Smooth muscle cell (in vitro differentiated cells): Measurements from ENCODE around the gene RAB17. TPM values are rescaled to one million over a fixed set of nuclear protein-coding genes. Genes with fewer than 3 reads are reported as not detected.

Source experiments
- DNase-seq: peaks from one replicate; lab custom pipeline; 2025; ENCODE audit not compliant: unreplicated experiment; lab: John Stamatoyannopoulos, UW
- H2AFZ ChIP-seq: fragments of 200-600 bp; sonication (generic); 2 replicates; pipeline ENCODE4 v1.6.0; 2016; ENCODE audit warnings: antibody characterized with exemption, low read depth, mild to moderate bottlenecking
- H3F3A ChIP-seq: fragments of 200-600 bp; sonication (generic); 2 replicates; pipeline ENCODE4 v1.6.0; 2017; ENCODE audit warnings: antibody characterized with exemption, low read depth
- H3K27ac ChIP-seq: fragments of 200-600 bp; sonication (generic); 2 replicates; pipeline ENCODE4 v1.5.1; 2016; ENCODE audit warnings: low read depth, mild to moderate bottlenecking
- H3K27me3 ChIP-seq: fragments of 200-600 bp; sonication (generic); 2 replicates; pipeline ENCODE4 v1.6.1; 2016; ENCODE audit warnings: low read depth, mild to moderate bottlenecking
- H3K36me3 ChIP-seq: fragments of 200-600 bp; sonication (generic); 2 replicates; pipeline ENCODE4 v1.5.1; 2016; ENCODE audit warnings: low read depth
- H3K4me1 ChIP-seq: fragments of 200-600 bp; sonication (generic); 2 replicates; pipeline ENCODE4 v1.5.1; 2016; ENCODE audit warnings: low read depth
- H3K4me2 ChIP-seq: fragments of 200-600 bp; sonication (generic); 2 replicates; pipeline ENCODE4 v1.6.0; 2016; ENCODE audit warnings: mild to moderate bottlenecking
- H3K4me3 ChIP-seq: fragments of 200-600 bp; sonication (generic); 2 replicates; pipeline ENCODE4 v1.5.1; 2016; ENCODE audit warnings: mild to moderate bottlenecking
- H3K79me2 ChIP-seq: fragments of 200-600 bp; sonication (generic); 2 replicates; pipeline ENCODE4 v1.6.0; 2016; ENCODE audit warnings: low read depth, mild to moderate bottlenecking
- H3K9ac ChIP-seq: fragments of 200-600 bp; sonication (generic); 2 replicates; pipeline ENCODE4 v1.6.0; 2016; ENCODE audit warnings: low read depth
- H3K9me3 ChIP-seq: fragments of 200-600 bp; sonication (generic); replicated peaks from 2 replicates; pipeline ENCODE4 v1.5.1; 2016; ENCODE audit warnings: low read depth
- H4K20me1 ChIP-seq: fragments of 200-600 bp; sonication (generic); 2 replicates; pipeline ENCODE4 v1.6.0; 2016; ENCODE audit warnings: low read depth
- CTCF ChIP-seq: fragments of 200-600 bp; sonication (generic); IDR thresholded peaks from 2 replicates; pipeline ENCODE4 v1.5.1; 2017; ENCODE audit warnings: borderline replicate concordance, mild to moderate bottlenecking, antibody characterized with exemption; ENCODE audit not compliant: insufficient read depth, poor library complexity, severe bottlenecking
- WGBS: methylation state at CpG from one replicate; pipeline ENCODE4 v1.1.7; 2016; ENCODE audit warnings: low lambda C conversion rate; 5-methylcytosine and 5-hydroxymethylcytosine counted together
- polyA plus RNA-seq: library from polyadenylated mRNA; unstranded; fragments of >200 nt; fragmentation: Nextera tagmentation; extraction: Ambion mirVana; gene quantifications from 2 replicates; pipeline ENCODE4 v1.2.1, GENCODE V29; 2016
- total RNA-seq: library from RNA; depleted of rRNA; stranded (reverse); fragments of >200 nt; gene quantifications from 2 replicates; pipeline ENCODE4 v1.2.3, GENCODE V29; 2014

RAB17 gene
- total and polyA plus RNA-seq, 2 experiments from 2014 or later, result 0.69 to 1.4 TPM

- Histone ChIP-seq H3F3A (peaks cover 4% of the 10 kb centered on the region), H3K9me3 (peaks cover 7% of the 10 kb centered on the region), H3K27ac (no peak overlapping the region), H3K79me2 (peaks cover 21% of the 10 kb centered on the region), H3K4me3 (no peak overlapping the region), H3K4me2 (no peak overlapping the region), H3K4me1 (peaks cover 6% of the 10 kb centered on the region), H2AFZ (no peak overlapping the region), H3K36me3 (peaks cover 3% of the 10 kb centered on the region), H4K20me1 (peaks cover 36% of the 10 kb centered on the region), H3K9ac (no peak overlapping the region), H3K27me3 (no peaks in the 10 kb centered on the region)
- no peak for TF ChIP-seq CTCF
- 56% methylated on average over 8 of the region's 8 CpGs for WGBS
- DNase-seq, result no peak
These were observed 39.2 kb upstream of the RAB17 start for GRCh38 chr2:237629739-237630138.

DNA sequence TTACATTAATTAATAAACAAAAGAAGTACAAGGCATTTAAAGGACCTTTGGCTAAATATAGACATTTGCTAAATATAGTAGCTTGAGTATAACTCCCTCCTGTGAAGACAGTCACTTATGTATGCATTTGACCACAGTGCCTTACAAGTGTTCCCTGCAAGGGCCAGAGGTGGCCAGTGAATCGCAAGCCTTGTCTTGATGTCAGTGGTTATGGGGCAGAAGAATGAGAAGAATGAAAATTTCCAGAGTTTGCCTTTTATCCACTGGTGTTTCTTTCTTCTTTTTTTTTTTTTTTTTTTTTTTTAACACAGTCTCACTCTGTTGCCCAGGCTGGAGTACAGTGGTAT lies 38.6 kb upstream of the RAB17 start:
- no peak for TF ChIP-seq CTCF
- Histone ChIP-seq H3F3A (peaks cover 4% of the 10 kb centered on the region), H3K9ac (no peak overlapping the region), H3K36me3 (no peaks in the 10 kb centered on the region), H3K4me3 (no peak overlapping the region), H3K4me2 (peak overlapping the region; percentile 87), H4K20me1 (peaks cover 36% of the 10 kb centered on the region), H3K27ac (no peak overlapping the region), H3K4me1 (peaks cover 6% of the 10 kb centered on the region), H3K9me3 (peaks cover under 1% of the 10 kb centered on the region), H3K27me3 (no peaks in the 10 kb centered on the region), H3K79me2 (peaks cover 16% of the 10 kb centered on the region), H2AFZ (no peak overlapping the region)
- WGBS, result 67% methylated on average over 1 of the region's 1 CpG
- DNase-seq, result no peak

GRCh38 chr2:237628247-237629187 lies 38.0 kb upstream of the RAB17 start:
- no peak for DNase-seq
- H3K36me3 ChIP-seq, result no peaks in the 10 kb centered on the region
- peaks cover 11% of the 10 kb centered on the region for H3K79me2 ChIP-seq
- no peaks in the 10 kb centered on the region for H3K27me3 ChIP-seq
- no peak overlapping the region for H2AFZ ChIP-seq
- peak overlapping the region; percentile 87 for H3K4me2 ChIP-seq
- H3F3A ChIP-seq, result peaks cover 4% of the 10 kb centered on the region
- peak overlapping the region; percentile 62 for H3K4me3 ChIP-seq
- H3K27ac ChIP-seq, result no peak overlapping the region
- WGBS, result 73% methylated on average over 14 of the region's 14 CpGs
- no peaks in the 10 kb centered on the region for H3K9me3 ChIP-seq
- no peak for TF ChIP-seq CTCF
- peak overlapping the region; percentile 18 for H3K9ac ChIP-seq
- peaks cover 36% of the 10 kb centered on the region for H4K20me1 ChIP-seq
- H3K4me1 ChIP-seq, result peaks cover 6% of the 10 kb centered on the region
